ENCODE measurements around the gene HPCAL1. TPM values are rescaled to one million over a fixed set of nuclear protein-coding genes. Genes with fewer than 3 reads are reported as not detected.
A peak's percentile ranks its signal among the peaks of the same experiment; 100 is the strongest.

Gene HPCAL1
- total RNA-seq, 3 donors from 2014 or later (not counting 1 experiment from before 2014, with no cell fraction given) = 31.1 to 45.2 (median 39.8) TPM

DNA sequence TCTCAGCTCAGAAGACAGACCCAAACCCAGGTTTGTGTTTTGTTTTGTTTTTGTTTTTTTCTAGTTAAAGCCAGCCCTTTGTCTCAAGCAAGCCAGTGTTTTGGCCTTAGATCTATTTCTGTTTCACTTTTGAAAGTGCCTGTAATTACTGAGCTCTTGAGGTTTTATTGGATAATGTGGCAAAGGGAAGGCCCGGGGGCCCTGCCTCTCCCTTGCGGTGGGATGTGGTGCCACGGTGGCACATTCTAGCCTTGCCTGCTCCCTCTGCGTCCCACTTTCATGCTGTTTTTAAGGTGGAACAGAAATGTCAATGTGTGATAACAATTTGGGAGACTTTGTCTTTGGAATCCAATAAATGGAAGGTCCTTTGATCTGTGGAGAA, 2.5 kb downstream of the HPCAL1 start:
- H3K27ac ChIP-seq (ENCODE audit: low read length) = no peak overlapping the region
- H3K4me3 ChIP-seq (ENCODE audit: low read length) = no peak overlapping the region
- DNase-seq = peak in 1 of 2 donors; percentile 75
- peaks cover 48 to 75% of the 10 kb centered on the region in 2 donors for H3K4me1 Mint-ChIP-seq
- intact Hi-C loops (cut with micrococcal nuclease) = loop anchor here (2.0 kb wide), 1 partner anchor 26 kb away; no protein-coding TSS in a partner anchor
- ATAC-seq = peak in 1 of 3 donors; percentile 24
- H3K36me3 Mint-ChIP-seq = no peaks in the 10 kb centered on the region
- H3K4me3 Mint-ChIP-seq = peak overlapping the region; percentile 95
- 6% methylated on average over 4 of the region's 4 CpGs for WGBS (ENCODE audit: insufficient coverage)
- no peaks in the 10 kb centered on the region for H3K36me3 ChIP-seq (ENCODE audit: control insufficient read depth, insufficient read depth, low read length)
- H3K27ac Mint-ChIP-seq = peak overlapping the region; percentile 59 to 81
- peaks cover 47% of the 10 kb centered on the region for H3K4me1 ChIP-seq (ENCODE audit: control insufficient read depth, insufficient read depth, low read length)
- no peaks in the 10 kb centered on the region for H3K9me3 Mint-ChIP-seq
- TF ChIP-seq, protein P1, sequence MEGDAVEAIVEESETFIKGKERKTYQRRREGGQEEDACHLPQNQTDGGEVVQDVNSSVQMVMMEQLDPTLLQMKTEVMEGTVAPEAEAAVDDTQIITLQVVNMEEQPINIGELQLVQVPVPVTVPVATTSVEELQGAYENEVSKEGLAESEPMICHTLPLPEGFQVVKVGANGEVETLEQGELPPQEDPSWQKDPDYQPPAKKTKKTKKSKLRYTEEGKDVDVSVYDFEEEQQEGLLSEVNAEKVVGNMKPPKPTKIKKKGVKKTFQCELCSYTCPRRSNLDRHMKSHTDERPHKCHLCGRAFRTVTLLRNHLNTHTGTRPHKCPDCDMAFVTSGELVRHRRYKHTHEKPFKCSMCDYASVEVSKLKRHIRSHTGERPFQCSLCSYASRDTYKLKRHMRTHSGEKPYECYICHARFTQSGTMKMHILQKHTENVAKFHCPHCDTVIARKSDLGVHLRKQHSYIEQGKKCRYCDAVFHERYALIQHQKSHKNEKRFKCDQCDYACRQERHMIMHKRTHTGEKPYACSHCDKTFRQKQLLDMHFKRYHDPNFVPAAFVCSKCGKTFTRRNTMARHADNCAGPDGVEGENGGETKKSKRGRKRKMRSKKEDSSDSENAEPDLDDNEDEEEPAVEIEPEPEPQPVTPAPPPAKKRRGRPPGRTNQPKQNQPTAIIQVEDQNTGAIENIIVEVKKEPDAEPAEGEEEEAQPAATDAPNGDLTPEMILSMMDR (IDR thresholded peaks at IDR 0.05) = no peak
- no peaks in the 10 kb centered on the region for H3K27me3 Mint-ChIP-seq (ENCODE audit: low read depth in 2 of 2)
- no peaks in the 10 kb centered on the region for H3K9me3 ChIP-seq (ENCODE audit: control insufficient read depth, insufficient read depth, low read length)
- no peaks in the 10 kb centered on the region for H3K27me3 ChIP-seq (ENCODE audit: control insufficient read depth, insufficient read depth, low read length)

DNA sequence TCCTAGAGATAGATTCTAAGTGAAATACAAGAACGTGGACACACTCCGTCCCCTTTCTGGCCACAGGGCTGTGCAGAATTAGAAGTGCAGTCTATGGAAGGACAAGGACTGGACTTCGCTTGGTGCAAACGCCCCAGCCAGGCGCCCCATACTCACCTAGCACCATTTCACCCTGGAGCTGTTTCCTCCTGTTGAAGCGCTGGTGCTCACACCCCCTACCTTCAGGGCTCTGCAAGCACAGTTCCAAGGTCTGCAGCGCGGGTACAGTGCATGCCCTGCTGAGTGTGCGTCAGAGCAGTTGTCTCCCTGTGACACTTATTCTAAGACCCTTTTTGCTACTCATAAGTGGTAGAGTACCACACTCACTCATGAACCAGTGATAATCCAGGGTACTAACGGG, 3.0 kb downstream of the HPCAL1 start:
- ATAC-seq = no peak
- H3K4me1 ChIP-seq (ENCODE audit: control insufficient read depth, insufficient read depth, low read length) = peaks cover 47% of the 10 kb centered on the region
- peak in 1 of 2 donors; percentile 66 for DNase-seq
- Mint-ChIP-seq H3K4me1 (peaks cover 45 to 71% of the 10 kb centered on the region in 2 donors), H3K27me3 (ENCODE audit: low read depth in 2 of 2) (no peaks in the 10 kb centered on the region), H3K9me3 (no peaks in the 10 kb centered on the region), H3K27ac (peak overlapping the region; percentile 59 to 81), H3K4me3 (peak overlapping the region; percentile 95), H3K36me3 (no peaks in the 10 kb centered on the region)
- intact Hi-C loops (cut with micrococcal nuclease) = loop anchor here (2.0 kb wide), 1 partner anchor 25 kb away; no protein-coding TSS in a partner anchor
- TF ChIP-seq, protein P1 (IDR thresholded peaks at IDR 0.05) = no peak
- 75% methylated on average over 10 of the region's 10 CpGs for WGBS (ENCODE audit: insufficient coverage)
- H3K27ac ChIP-seq (ENCODE audit: low read length) = no peak overlapping the region
- H3K36me3 ChIP-seq (ENCODE audit: control insufficient read depth, insufficient read depth, low read length) = no peaks in the 10 kb centered on the region
- no peak overlapping the region for H3K4me3 ChIP-seq (ENCODE audit: low read length)
- H3K9me3 ChIP-seq (ENCODE audit: control insufficient read depth, insufficient read depth, low read length) = no peaks in the 10 kb centered on the region
- no peaks in the 10 kb centered on the region for H3K27me3 ChIP-seq (ENCODE audit: control insufficient read depth, insufficient read depth, low read length)

DNA sequence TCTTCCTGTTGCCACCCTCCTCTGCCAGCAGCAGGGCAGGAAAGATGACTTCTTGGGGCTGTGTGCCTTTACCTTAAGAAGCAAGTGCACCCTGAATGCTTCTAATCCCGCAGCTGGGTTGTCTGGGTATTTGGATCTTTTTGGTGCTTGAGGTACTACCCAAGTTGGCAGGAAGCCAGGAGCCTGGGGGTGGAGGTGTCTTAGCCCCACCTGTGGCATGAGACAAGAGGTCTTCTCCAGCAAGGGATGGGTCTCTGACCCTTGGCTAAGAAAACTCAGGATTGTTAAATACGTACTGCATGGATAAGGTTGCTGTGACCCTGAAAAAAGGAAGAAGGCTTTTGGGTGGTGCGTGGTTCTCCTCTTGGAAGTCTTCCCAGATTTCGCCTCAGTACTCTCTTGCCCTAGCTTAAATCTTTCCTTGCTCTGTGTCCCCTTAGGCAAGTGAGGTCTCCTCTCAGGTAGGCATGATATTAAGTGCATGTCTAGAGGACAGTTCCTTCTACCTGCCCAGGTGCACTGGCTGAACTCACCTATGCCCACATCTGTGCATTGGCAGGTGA, 4.3 kb downstream of the HPCAL1 start:
- Histone ChIP-seq H3K9me3 (ENCODE audit: control insufficient read depth, insufficient read depth, low read length) (no peaks in the 10 kb centered on the region), H3K27ac (ENCODE audit: low read length) (no peak overlapping the region), H3K27me3 (ENCODE audit: control insufficient read depth, insufficient read depth, low read length) (no peaks in the 10 kb centered on the region), H3K36me3 (ENCODE audit: control insufficient read depth, insufficient read depth, low read length) (no peaks in the 10 kb centered on the region), H3K4me3 (ENCODE audit: low read length) (no peak overlapping the region), H3K4me1 (ENCODE audit: control insufficient read depth, insufficient read depth, low read length) (peaks cover 36% of the 10 kb centered on the region)
- H3K27me3 Mint-ChIP-seq (ENCODE audit: low read depth in 2 of 2) = no peaks in the 10 kb centered on the region
- ATAC-seq (no peak), DNase-seq (peak in 1 of 2 donors; percentile 62)
- H3K9me3 Mint-ChIP-seq = no peaks in the 10 kb centered on the region
- H3K4me1 Mint-ChIP-seq = peaks cover 34 to 59% of the 10 kb centered on the region in 2 donors
- WGBS (ENCODE audit: insufficient coverage) = 84% methylated on average over 4 of the region's 4 CpGs
- no peaks in the 10 kb centered on the region for H3K36me3 Mint-ChIP-seq
- H3K4me3 Mint-ChIP-seq = no peak overlapping the region
- intact Hi-C loops (cut with micrococcal nuclease) = no loop called here
- TF ChIP-seq, protein P1 (IDR thresholded peaks at IDR 0.05) = no peak
- no peak overlapping the region for H3K27ac Mint-ChIP-seq
